ENCODE measurements around the gene ARL5A.

DNA sequence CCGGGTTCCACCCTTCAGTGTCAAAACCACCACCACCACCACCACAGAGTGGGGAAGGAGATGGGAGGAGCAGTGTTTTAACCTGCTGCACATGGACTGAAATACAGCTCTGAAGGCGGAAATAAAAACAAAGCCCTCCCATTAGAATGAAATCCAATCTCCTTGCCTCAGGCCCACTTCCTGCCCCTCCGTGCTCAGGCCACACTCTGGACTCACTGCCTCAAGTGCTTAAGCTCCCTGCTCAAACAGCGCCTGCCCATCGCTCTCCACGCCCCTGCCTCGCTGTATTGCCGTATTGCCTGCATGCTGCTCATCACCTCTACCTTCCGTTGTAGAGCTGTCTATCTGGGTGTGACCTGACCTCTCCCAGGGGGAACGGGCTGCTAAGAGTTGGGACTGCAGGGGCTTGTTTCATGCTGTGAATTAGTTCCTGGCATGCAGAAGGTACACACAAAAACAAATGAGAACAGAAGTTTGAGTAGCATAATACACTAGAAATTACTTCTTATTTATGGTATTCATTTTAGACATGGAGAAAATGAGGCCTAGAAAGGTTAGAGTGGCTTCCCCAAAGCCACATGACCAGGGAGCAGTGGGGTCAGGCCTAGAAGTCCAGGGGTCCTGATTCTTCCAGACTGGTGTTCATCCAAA is 62.3 kb downstream of the ARL5A start:
- TF ChIP-seq, protein P1, sequence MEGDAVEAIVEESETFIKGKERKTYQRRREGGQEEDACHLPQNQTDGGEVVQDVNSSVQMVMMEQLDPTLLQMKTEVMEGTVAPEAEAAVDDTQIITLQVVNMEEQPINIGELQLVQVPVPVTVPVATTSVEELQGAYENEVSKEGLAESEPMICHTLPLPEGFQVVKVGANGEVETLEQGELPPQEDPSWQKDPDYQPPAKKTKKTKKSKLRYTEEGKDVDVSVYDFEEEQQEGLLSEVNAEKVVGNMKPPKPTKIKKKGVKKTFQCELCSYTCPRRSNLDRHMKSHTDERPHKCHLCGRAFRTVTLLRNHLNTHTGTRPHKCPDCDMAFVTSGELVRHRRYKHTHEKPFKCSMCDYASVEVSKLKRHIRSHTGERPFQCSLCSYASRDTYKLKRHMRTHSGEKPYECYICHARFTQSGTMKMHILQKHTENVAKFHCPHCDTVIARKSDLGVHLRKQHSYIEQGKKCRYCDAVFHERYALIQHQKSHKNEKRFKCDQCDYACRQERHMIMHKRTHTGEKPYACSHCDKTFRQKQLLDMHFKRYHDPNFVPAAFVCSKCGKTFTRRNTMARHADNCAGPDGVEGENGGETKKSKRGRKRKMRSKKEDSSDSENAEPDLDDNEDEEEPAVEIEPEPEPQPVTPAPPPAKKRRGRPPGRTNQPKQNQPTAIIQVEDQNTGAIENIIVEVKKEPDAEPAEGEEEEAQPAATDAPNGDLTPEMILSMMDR (IDR thresholded peaks at IDR 0.05; ENCODE audit: low read depth, low read length) = no peak
- TF ChIP-seq, protein P2, sequence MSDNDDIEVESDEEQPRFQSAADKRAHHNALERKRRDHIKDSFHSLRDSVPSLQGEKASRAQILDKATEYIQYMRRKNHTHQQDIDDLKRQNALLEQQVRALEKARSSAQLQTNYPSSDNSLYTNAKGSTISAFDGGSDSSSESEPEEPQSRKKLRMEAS (IDR thresholded peaks at IDR 0.05; ENCODE audit: low read depth, low read length) = no peak

All from NB4 (cell line).